ENCODE measurements around the gene SOBP.
A peak's percentile ranks its signal among the peaks of the same experiment; 100 is the strongest.

- TF ChIP-seq CTCF (conservative IDR thresholded peaks at IDR 0.05; ENCODE audit: low read depth in 2 of 2) (peak in 1 of 2 experiments; percentile 9; a peak in 1 of 4 replicates), EZH2 (IDR thresholded peaks at IDR 0.05; ENCODE audit: low read depth, unreplicated experiment) (no peak), CREB1 (CRISPR knock-in tag; IDR thresholded peaks at IDR 0.05; ENCODE audit: low read depth) (no peak), EZH2phosphoT487 (IDR thresholded peaks at IDR 0.05; ENCODE audit: unreplicated experiment) (no peak), POLR2AphosphoS5 (IDR thresholded peaks at IDR 0.05; ENCODE audit: low read depth) (no peak)
- TF ChIP-seq, protein P1, sequence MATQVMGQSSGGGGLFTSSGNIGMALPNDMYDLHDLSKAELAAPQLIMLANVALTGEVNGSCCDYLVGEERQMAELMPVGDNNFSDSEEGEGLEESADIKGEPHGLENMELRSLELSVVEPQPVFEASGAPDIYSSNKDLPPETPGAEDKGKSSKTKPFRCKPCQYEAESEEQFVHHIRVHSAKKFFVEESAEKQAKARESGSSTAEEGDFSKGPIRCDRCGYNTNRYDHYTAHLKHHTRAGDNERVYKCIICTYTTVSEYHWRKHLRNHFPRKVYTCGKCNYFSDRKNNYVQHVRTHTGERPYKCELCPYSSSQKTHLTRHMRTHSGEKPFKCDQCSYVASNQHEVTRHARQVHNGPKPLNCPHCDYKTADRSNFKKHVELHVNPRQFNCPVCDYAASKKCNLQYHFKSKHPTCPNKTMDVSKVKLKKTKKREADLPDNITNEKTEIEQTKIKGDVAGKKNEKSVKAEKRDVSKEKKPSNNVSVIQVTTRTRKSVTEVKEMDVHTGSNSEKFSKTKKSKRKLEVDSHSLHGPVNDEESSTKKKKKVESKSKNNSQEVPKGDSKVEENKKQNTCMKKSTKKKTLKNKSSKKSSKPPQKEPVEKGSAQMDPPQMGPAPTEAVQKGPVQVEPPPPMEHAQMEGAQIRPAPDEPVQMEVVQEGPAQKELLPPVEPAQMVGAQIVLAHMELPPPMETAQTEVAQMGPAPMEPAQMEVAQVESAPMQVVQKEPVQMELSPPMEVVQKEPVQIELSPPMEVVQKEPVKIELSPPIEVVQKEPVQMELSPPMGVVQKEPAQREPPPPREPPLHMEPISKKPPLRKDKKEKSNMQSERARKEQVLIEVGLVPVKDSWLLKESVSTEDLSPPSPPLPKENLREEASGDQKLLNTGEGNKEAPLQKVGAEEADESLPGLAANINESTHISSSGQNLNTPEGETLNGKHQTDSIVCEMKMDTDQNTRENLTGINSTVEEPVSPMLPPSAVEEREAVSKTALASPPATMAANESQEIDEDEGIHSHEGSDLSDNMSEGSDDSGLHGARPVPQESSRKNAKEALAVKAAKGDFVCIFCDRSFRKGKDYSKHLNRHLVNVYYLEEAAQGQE (IDR thresholded peaks at IDR 0.05; ENCODE audit: unreplicated experiment): no peak
Measured at GRCh38 chr6:107565165-107565723, 75.3 kb downstream of the SOBP start.
